ENCODE data around the gene ARRDC4. TPM values are rescaled to one million over a fixed set of nuclear protein-coding genes. Genes with fewer than 3 reads are reported as not detected.

Gene ARRDC4
- total RNA-seq, 1 donor from 2014 or later = 0.27 TPM

GRCh38 chr15:97953254-97953653, 7.2 kb upstream of the ARRDC4 start:
- no peak for DNase-seq (ENCODE audit: low spot score)
- H3K27me3 Mint-ChIP-seq (ENCODE audit: low read depth) = peaks cover 3% of the 10 kb centered on the region
- H3K36me3 Mint-ChIP-seq (ENCODE audit: low read depth) = no peaks in the 10 kb centered on the region
- no peak overlapping the region for H3K27ac Mint-ChIP-seq
- no peak overlapping the region for H3K4me3 Mint-ChIP-seq (ENCODE audit: low read depth)
- no peaks in the 10 kb centered on the region for H3K9me3 Mint-ChIP-seq
- intact Hi-C loops (cut with micrococcal nuclease) = no loop called here
- H3K4me1 Mint-ChIP-seq (ENCODE audit: low read depth) = no peaks in the 10 kb centered on the region

GRCh38 chr15:97953748-97954147, 6.8 kb upstream of the ARRDC4 start:
- peaks cover 3% of the 10 kb centered on the region for H3K27me3 Mint-ChIP-seq (ENCODE audit: low read depth)
- no peaks in the 10 kb centered on the region for H3K9me3 Mint-ChIP-seq
- no peak for DNase-seq (ENCODE audit: low spot score)
- H3K4me1 Mint-ChIP-seq (ENCODE audit: low read depth) = no peaks in the 10 kb centered on the region
- H3K27ac Mint-ChIP-seq = no peak overlapping the region
- no peak overlapping the region for H3K4me3 Mint-ChIP-seq (ENCODE audit: low read depth)
- no peaks in the 10 kb centered on the region for H3K36me3 Mint-ChIP-seq (ENCODE audit: low read depth)
- intact Hi-C loops (cut with micrococcal nuclease) = no loop called here

- no peaks in the 10 kb centered on the region for H3K36me3 Mint-ChIP-seq (ENCODE audit: low read depth)
These were observed 5.5 kb upstream of the ARRDC4 start for GRCh38 chr15:97955035-97955434.

GRCh38 chr15:97955529-97955928, 5.0 kb upstream of the ARRDC4 start:
- Mint-ChIP-seq H3K27ac (no peak overlapping the region), H3K4me3 (ENCODE audit: low read depth) (no peak overlapping the region), H3K27me3 (ENCODE audit: low read depth) (peaks cover 13% of the 10 kb centered on the region), H3K4me1 (ENCODE audit: low read depth) (peaks cover 11% of the 10 kb centered on the region), H3K36me3 (ENCODE audit: low read depth) (no peaks in the 10 kb centered on the region), H3K9me3 (no peaks in the 10 kb centered on the region)
- no peak for DNase-seq (ENCODE audit: low spot score)
- intact Hi-C loops (cut with micrococcal nuclease) = no loop called here

More at GRCh38 chr15:97955035-97955434, 5.5 kb upstream of the ARRDC4 start:
- Mint-ChIP-seq H3K9me3 (no peaks in the 10 kb centered on the region), H3K27ac (no peak overlapping the region), H3K27me3 (ENCODE audit: low read depth) (peaks cover 13% of the 10 kb centered on the region), H3K4me3 (ENCODE audit: low read depth) (no peak overlapping the region), H3K4me1 (ENCODE audit: low read depth) (peaks cover 10% of the 10 kb centered on the region)
- intact Hi-C loops (cut with micrococcal nuclease) = no loop called here
- no peak for DNase-seq (ENCODE audit: low spot score)

GRCh38 chr15:97959724-97960363, 659 bp upstream of the ARRDC4 start:
- Mint-ChIP-seq H3K4me3 (ENCODE audit: low read depth) (peak overlapping the region; percentile 74), H3K27me3 (ENCODE audit: low read depth) (peaks cover 37% of the 10 kb centered on the region), H3K36me3 (ENCODE audit: low read depth) (no peaks in the 10 kb centered on the region), H3K4me1 (ENCODE audit: low read depth) (peaks cover 17% of the 10 kb centered on the region), H3K9me3 (no peaks in the 10 kb centered on the region), H3K27ac (no peak overlapping the region)
- intact Hi-C loops (cut with micrococcal nuclease) = no loop called here
- DNase-seq (ENCODE audit: low spot score) = no peak

- H3K27me3 Mint-ChIP-seq (ENCODE audit: low read depth) = peaks cover 33% of the 10 kb centered on the region
These were observed 808 bp downstream of the ARRDC4 start for GRCh38 chr15:97961067-97961954.

GRCh38 chr15:97962263-97962662, 1.8 kb downstream of the ARRDC4 start:
- H3K27ac Mint-ChIP-seq = no peak overlapping the region

More at GRCh38 chr15:97961067-97961954, 808 bp downstream of the ARRDC4 start:
- no peaks in the 10 kb centered on the region for H3K9me3 Mint-ChIP-seq
- peak; percentile 10 for DNase-seq (ENCODE audit: low spot score)
- H3K27ac Mint-ChIP-seq = no peak overlapping the region
- peaks cover 17% of the 10 kb centered on the region for H3K4me1 Mint-ChIP-seq (ENCODE audit: low read depth)
- H3K4me3 Mint-ChIP-seq (ENCODE audit: low read depth) = peak overlapping the region; percentile 75
- no peaks in the 10 kb centered on the region for H3K36me3 Mint-ChIP-seq (ENCODE audit: low read depth)
- intact Hi-C loops (cut with micrococcal nuclease) = no loop called here

GRCh38 chr15:97963779-97964178, 3.3 kb downstream of the ARRDC4 start:
- Mint-ChIP-seq H3K9me3 (no peaks in the 10 kb centered on the region), H3K36me3 (ENCODE audit: low read depth) (no peaks in the 10 kb centered on the region), H3K27me3 (ENCODE audit: low read depth) (peaks cover 33% of the 10 kb centered on the region), H3K4me3 (ENCODE audit: low read depth) (no peak overlapping the region), H3K27ac (no peak overlapping the region), H3K4me1 (ENCODE audit: low read depth) (peaks cover 17% of the 10 kb centered on the region)
- DNase-seq (ENCODE audit: low spot score) = no peak
- intact Hi-C loops (cut with micrococcal nuclease) = no loop called here

More at GRCh38 chr15:97962263-97962662, 1.8 kb downstream of the ARRDC4 start:
- H3K4me1 Mint-ChIP-seq (ENCODE audit: low read depth) = peaks cover 17% of the 10 kb centered on the region
- intact Hi-C loops (cut with micrococcal nuclease) = no loop called here
- H3K4me3 Mint-ChIP-seq (ENCODE audit: low read depth) = peak overlapping the region; percentile 75
- H3K36me3 Mint-ChIP-seq (ENCODE audit: low read depth) = no peaks in the 10 kb centered on the region
- H3K27me3 Mint-ChIP-seq (ENCODE audit: low read depth) = peaks cover 33% of the 10 kb centered on the region
- DNase-seq (ENCODE audit: low spot score) = no peak
- H3K9me3 Mint-ChIP-seq = no peaks in the 10 kb centered on the region

- no peaks in the 10 kb centered on the region for H3K36me3 Mint-ChIP-seq (ENCODE audit: low read depth)
- no peak overlapping the region for H3K27ac Mint-ChIP-seq
- H3K27me3 Mint-ChIP-seq (ENCODE audit: low read depth) = peaks cover 24% of the 10 kb centered on the region
- H3K4me1 Mint-ChIP-seq (ENCODE audit: low read depth) = peaks cover 6% of the 10 kb centered on the region
- no peak overlapping the region for H3K4me3 Mint-ChIP-seq (ENCODE audit: low read depth)
- intact Hi-C loops (cut with micrococcal nuclease) = no loop called here
- H3K9me3 Mint-ChIP-seq = no peaks in the 10 kb centered on the region
- no peak for DNase-seq (ENCODE audit: low spot score)
These were observed 5.7 kb downstream of the ARRDC4 start for GRCh38 chr15:97966246-97966645.

GRCh38 chr15:97966924-97967620, 6.6 kb downstream of the ARRDC4 start:
- Mint-ChIP-seq H3K4me3 (ENCODE audit: low read depth) (no peak overlapping the region), H3K27ac (no peak overlapping the region), H3K9me3 (no peaks in the 10 kb centered on the region), H3K36me3 (ENCODE audit: low read depth) (no peaks in the 10 kb centered on the region), H3K27me3 (ENCODE audit: low read depth) (peaks cover 17% of the 10 kb centered on the region), H3K4me1 (ENCODE audit: low read depth) (no peaks in the 10 kb centered on the region)
- DNase-seq (ENCODE audit: low spot score) = no peak
- intact Hi-C loops (cut with micrococcal nuclease) = no loop called here

GRCh38 chr15:97967881-97968280, 7.4 kb downstream of the ARRDC4 start:
- intact Hi-C loops (cut with micrococcal nuclease) = no loop called here
- Mint-ChIP-seq H3K27me3 (ENCODE audit: low read depth) (peaks cover 9% of the 10 kb centered on the region), H3K4me3 (ENCODE audit: low read depth) (no peak overlapping the region), H3K36me3 (ENCODE audit: low read depth) (no peaks in the 10 kb centered on the region), H3K9me3 (no peaks in the 10 kb centered on the region), H3K27ac (no peak overlapping the region), H3K4me1 (ENCODE audit: low read depth) (no peaks in the 10 kb centered on the region)
- DNase-seq (ENCODE audit: low spot score) = no peak

GRCh38 chr15:97968380-97968779, 7.9 kb downstream of the ARRDC4 start:
- intact Hi-C loops (cut with micrococcal nuclease) = no loop called here

GRCh38 chr15:97972366-97972765, 11.9 kb downstream of the ARRDC4 start:
- DNase-seq (ENCODE audit: low spot score) = no peak
- Mint-ChIP-seq H3K4me1 (ENCODE audit: low read depth) (no peaks in the 10 kb centered on the region), H3K4me3 (ENCODE audit: low read depth) (no peak overlapping the region), H3K27me3 (ENCODE audit: low read depth) (peaks cover 2% of the 10 kb centered on the region), H3K9me3 (no peaks in the 10 kb centered on the region), H3K27ac (no peak overlapping the region), H3K36me3 (ENCODE audit: low read depth) (no peaks in the 10 kb centered on the region)
- intact Hi-C loops (cut with micrococcal nuclease) = no loop called here

More at GRCh38 chr15:97968380-97968779, 7.9 kb downstream of the ARRDC4 start:
- Mint-ChIP-seq H3K9me3 (no peaks in the 10 kb centered on the region), H3K27ac (no peak overlapping the region), H3K4me3 (ENCODE audit: low read depth) (no peak overlapping the region), H3K27me3 (ENCODE audit: low read depth) (peaks cover 4% of the 10 kb centered on the region), H3K36me3 (ENCODE audit: low read depth) (no peaks in the 10 kb centered on the region), H3K4me1 (ENCODE audit: low read depth) (no peaks in the 10 kb centered on the region)
- no peak for DNase-seq (ENCODE audit: low spot score)
